SU-DHL-6 (cell line): ENCODE results near the gene CTDP1.
"Not testable (repeated sequence)": the region's sequence is repeated elsewhere in the genome, so short reads cannot be mapped to it uniquely, and the experiment has no call there.

Experiments
- H2AFZ ChIP-seq: fragments of 200-600 bp; sonication (generic); 2 replicates; pipeline ENCODE4 v1.6.1; 2014; ENCODE audit warnings: low read depth, mild to moderate bottlenecking, moderate library complexity, mixed read lengths, antibody characterized with exemption, low read length; ENCODE audit not compliant: severe bottlenecking
- H3F3A ChIP-seq: fragments of 200-600 bp; shearing (Covaris generic); 2 replicates; pipeline ENCODE4 v1.6.0; 2016; ENCODE audit warnings: antibody characterized with exemption, mild to moderate bottlenecking; ENCODE audit not compliant: insufficient read depth
- H3K27ac ChIP-seq: fragments of 200-600 bp; sonication (generic); 2 replicates; pipeline ENCODE4 v1.5.1; 2016; ENCODE audit warnings: low read depth, mild to moderate bottlenecking, low read length, moderate library complexity, mixed read lengths
- H3K27me3 ChIP-seq: fragments of 200-600 bp; sonication (generic), shearing (Covaris generic); 2 replicates; pipeline ENCODE4 v1.6.0; 2014; ENCODE audit warnings: mild to moderate bottlenecking, low read length
- H3K36me3 ChIP-seq: fragments of 200-600 bp; sonication (generic); 2 replicates; pipeline ENCODE4 v1.6.1; 2014; ENCODE audit warnings: mild to moderate bottlenecking, low read length, mixed read lengths
- H3K4me2 ChIP-seq: fragments of 300-600, 200-600 bp; shearing (Covaris generic), sonication (generic); 2 replicates; pipeline ENCODE4 v1.6.0; 2014; ENCODE audit warnings: low read length, low read depth, mild to moderate bottlenecking; ENCODE audit not compliant: poor library complexity, severe bottlenecking
- H3K4me3 ChIP-seq: fragments of 200-600 bp; sonication (generic); 2 replicates; pipeline ENCODE4 v1.5.1; 2014; ENCODE audit warnings: antibody characterized with exemption, low read length, mild to moderate bottlenecking, mixed read lengths; ENCODE audit not compliant: insufficient read depth, poor library complexity, severe bottlenecking
- H3K79me2 ChIP-seq: fragments of 200-600 bp; sonication (generic); 2 replicates; pipeline ENCODE4 v1.6.1; 2014; ENCODE audit warnings: mild to moderate bottlenecking, low read length, moderate library complexity; ENCODE audit not compliant: insufficient read depth
- H3K9ac ChIP-seq: fragments of 200-600 bp; sonication (generic); 2 replicates; pipeline ENCODE4 v1.7.0; 2014; ENCODE audit warnings: mild to moderate bottlenecking, low read length
- H3K9me2 ChIP-seq: fragments of 200-600 bp; sonication (generic); replicated peaks from 2 replicates; pipeline ENCODE4 v1.6.1; 2014; ENCODE audit warnings: low read length; ENCODE audit not compliant: insufficient read depth
- H3K9me3 ChIP-seq: fragments of 200-600 bp; sonication (generic); 2 replicates; pipeline ENCODE4 v1.6.1; 2014; ENCODE audit warnings: low read length, mixed read lengths; ENCODE audit not compliant: insufficient read depth
- H4K20me1 ChIP-seq: fragments of 200-600 bp; sonication (generic); 2 replicates; pipeline ENCODE4 v1.6.1; 2014; ENCODE audit warnings: low read depth, mild to moderate bottlenecking, antibody characterized with exemption, low read length, moderate library complexity, mixed read lengths
- EZH2phosphoT487 ChIP-seq: fragments of 200-600 bp; sonication (generic), shearing (Covaris generic); conservative IDR thresholded peaks from 2 replicates; pipeline ENCODE4 v1.6.1; 2018; ENCODE audit warnings: mild to moderate bottlenecking, antibody characterized with exemption, low read length, moderate library complexity, mixed read lengths
- TF ChIP-seq, protein P1 (sequence below): fragments of 200-600 bp; sonication (generic); IDR thresholded peaks from one replicate; pipeline ENCODE4 v1.5.1; 2017; ENCODE audit warnings: antibody characterized with exemption, mild to moderate bottlenecking, low read length, moderate library complexity; ENCODE audit not compliant: insufficient read depth, poor library complexity, severe bottlenecking

The CTDP1 gene

DNA sequence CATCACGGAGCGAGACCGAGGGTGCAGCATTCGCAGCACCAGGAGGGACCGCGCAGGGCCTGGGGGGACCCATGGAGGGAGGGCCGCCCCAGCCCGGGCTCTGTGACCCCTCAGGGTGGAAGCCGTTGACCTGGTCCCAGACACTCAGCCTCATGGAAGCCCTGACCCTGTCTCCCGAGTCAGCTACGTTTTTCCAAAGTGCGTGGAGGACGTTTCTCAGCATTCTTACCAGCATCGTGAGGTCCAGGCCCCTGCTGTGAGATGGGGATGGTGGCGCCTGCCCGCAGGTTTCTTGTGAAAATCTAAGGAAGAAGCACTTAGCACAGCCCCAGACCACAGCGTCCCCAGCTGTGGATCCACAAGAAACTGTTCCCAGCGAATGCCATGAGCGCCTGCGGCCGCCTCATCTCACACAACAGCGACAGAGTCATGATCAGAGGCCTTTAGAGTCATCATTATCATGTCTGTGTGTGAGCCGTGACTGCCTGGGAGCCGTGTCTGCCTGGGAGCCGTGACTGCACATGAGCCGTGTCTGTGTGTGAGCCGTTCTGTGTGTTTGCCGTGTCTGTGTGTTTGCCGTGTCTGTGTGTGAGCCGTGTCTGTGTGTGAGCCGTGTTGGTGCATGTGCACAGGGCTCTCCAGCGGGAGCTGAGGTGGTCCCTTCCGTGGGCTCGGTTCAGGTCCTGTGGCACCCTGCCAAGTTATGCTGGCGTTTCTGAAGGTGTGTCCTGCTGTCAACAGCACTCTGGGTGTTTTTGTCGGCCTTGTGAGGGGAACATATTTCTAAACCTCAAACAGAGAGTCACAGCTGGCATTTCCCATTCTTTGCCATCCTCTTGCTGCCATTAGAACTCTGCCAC lies 68.9 kb downstream of the CTDP1 start:
- Histone ChIP-seq H3K27me3 (no peaks in the 10 kb centered on the region), H3K9me2 (no peaks in the 10 kb centered on the region), H2AFZ (no peak overlapping the region), H3F3A (no peaks in the 10 kb centered on the region), H3K9me3 (no peaks in the 10 kb centered on the region), H3K36me3 (no peaks in the 10 kb centered on the region; the same call in 1 of the 2 replicates), H4K20me1 (no peaks in the 10 kb centered on the region), H3K9ac (no peak overlapping the region), H3K4me3 (no peak overlapping the region), H3K4me2 (no peak overlapping the region), H3K27ac (no peak overlapping the region), H3K79me2 (no peaks in the 10 kb centered on the region)
- TF ChIP-seq, protein P1, sequence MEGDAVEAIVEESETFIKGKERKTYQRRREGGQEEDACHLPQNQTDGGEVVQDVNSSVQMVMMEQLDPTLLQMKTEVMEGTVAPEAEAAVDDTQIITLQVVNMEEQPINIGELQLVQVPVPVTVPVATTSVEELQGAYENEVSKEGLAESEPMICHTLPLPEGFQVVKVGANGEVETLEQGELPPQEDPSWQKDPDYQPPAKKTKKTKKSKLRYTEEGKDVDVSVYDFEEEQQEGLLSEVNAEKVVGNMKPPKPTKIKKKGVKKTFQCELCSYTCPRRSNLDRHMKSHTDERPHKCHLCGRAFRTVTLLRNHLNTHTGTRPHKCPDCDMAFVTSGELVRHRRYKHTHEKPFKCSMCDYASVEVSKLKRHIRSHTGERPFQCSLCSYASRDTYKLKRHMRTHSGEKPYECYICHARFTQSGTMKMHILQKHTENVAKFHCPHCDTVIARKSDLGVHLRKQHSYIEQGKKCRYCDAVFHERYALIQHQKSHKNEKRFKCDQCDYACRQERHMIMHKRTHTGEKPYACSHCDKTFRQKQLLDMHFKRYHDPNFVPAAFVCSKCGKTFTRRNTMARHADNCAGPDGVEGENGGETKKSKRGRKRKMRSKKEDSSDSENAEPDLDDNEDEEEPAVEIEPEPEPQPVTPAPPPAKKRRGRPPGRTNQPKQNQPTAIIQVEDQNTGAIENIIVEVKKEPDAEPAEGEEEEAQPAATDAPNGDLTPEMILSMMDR = no peak
- no peak for TF ChIP-seq EZH2phosphoT487

DNA sequence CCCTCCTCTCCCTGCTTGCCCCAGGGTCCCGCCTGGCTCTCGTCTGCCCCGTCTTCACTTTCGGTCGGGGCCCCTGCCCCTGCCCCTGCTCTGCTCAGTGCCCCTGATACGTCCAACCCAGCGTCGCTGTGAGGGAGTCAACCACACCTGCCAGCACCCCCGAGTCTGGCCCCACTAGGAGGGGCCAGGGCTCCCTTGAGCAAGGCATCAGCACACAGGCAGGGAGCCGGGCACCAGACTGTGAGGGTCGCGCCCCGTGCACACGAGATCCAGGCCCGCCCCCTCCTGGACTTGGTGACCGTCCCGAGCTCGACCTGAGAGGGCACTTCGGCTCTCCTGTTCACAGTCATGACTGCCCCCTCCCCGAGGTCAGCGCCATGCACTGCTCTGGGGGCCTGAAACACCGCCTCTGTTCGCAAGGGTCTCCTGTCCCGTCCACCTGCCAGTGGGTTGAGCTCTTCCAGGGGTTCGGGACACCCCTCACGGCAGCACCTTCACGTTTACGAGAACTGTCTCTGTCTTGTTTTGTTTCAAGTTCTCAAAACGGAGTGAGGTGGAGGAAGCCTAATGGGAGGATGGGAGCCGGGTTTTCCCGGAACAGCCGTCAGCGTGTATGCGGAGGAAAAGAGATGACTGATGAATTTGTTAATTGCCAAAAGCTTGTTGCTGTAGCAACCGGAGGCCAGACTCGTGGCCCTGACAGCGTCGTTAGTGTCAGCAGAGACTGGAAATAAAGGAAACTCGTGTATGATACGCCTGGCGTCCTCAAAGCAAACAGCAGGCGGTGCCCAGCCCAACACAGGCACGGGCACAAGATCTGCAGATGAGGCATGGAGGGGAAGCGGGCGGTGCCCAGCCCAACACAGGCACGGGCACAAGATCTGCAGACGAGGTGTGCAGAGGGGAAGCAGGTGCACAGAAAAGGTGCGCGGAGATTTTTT lies 69.9 kb downstream of the CTDP1 start:
- H3K4me3 ChIP-seq = no peak overlapping the region
- no peak for TF ChIP-seq EZH2phosphoT487
- TF ChIP-seq, protein P1 = no peak
- no peaks in the 10 kb centered on the region for H3K79me2 ChIP-seq
- H3K27me3 ChIP-seq = no peaks in the 10 kb centered on the region
- no peaks in the 10 kb centered on the region for H4K20me1 ChIP-seq
- H3K27ac ChIP-seq = no peak overlapping the region
- no peak overlapping the region for H3K9ac ChIP-seq
- no peak overlapping the region for H2AFZ ChIP-seq
- H3K9me2 ChIP-seq = no peaks in the 10 kb centered on the region
- no peaks in the 10 kb centered on the region for H3K9me3 ChIP-seq
- no peaks in the 10 kb centered on the region; the same call in 1 of the 2 replicates for H3K36me3 ChIP-seq
- no peak overlapping the region for H3K4me2 ChIP-seq
- no peaks in the 10 kb centered on the region for H3F3A ChIP-seq

DNA sequence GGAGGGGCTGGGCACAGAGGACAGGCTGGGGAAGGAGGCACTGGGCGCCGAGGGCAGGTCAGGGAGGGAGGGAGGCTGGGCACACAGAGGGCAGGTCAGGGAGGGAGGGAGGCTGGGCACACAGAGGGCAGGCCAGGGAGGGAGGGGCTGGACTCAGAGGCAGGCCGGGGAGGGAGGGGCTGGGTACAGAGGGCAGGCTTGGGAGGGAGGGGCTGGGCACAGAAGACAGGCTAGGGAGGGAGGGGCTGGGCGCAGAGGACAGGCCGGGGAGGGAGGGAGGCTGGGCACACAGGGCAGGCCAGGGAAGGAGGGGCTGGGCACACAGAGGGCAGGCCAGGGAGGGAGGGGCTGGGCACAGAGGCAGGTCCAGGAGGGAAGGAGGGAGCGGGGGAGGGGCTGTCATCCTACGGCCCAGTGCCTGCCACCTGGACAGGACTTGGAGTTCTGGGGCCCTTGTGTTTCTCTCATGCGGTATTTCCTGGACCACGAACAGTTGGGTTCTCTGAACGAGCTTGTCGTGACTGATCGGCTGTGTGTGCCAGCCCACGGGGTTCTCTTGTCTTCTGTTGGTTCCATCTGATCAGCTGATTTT lies 71.5 kb downstream of the CTDP1 start:
- Histone ChIP-seq H3K9me2 (no peaks in the 10 kb centered on the region), H3K4me2 (no peak overlapping the region), H3F3A (no peaks in the 10 kb centered on the region), H3K9me3 (no peaks in the 10 kb centered on the region), H3K27ac (no peak overlapping the region), H3K27me3 (no peaks in the 10 kb centered on the region), H3K79me2 (no peaks in the 10 kb centered on the region), H3K9ac (no peak overlapping the region), H3K4me3 (no peak overlapping the region), H4K20me1 (no peaks in the 10 kb centered on the region), H3K36me3 (no peaks in the 10 kb centered on the region; the same call in 1 of the 2 replicates), H2AFZ (no peak overlapping the region)
- TF ChIP-seq, protein P1 = no peak
- no peak for TF ChIP-seq EZH2phosphoT487

DNA sequence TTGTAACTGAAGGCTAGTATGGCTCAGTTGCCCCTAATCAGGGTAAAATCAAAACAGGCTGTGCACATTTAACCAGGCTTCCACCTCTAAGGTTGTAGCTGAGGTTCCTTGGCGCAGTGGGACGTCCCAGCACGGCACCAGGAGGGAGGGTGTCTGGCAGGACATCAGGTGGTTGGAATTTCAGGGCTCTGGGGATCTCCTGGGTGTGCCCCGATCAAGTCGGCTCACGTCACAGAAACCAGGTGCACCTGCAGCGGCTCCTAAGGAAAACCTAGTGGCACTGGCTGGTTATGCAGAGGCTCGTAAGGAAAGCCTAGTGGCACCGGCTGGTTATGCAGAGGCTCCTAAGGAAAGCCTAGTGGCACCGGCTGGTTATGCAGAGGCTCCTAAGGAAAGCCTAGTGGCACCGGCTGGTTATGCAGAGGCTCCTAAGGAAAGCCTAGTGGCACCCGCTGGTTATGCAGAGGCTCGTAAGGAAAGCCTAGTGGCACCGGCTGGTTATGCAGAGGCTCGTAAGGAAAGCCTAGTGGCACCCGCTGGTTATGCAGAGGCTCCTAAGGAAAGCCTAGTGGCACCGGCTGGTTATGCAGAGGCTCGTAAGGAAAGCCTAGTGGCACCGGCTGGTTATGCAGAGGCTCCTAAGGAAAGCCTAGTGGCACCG lies 72.4 kb downstream of the CTDP1 start:
- H3F3A ChIP-seq, H4K20me1 ChIP-seq, H3K27ac ChIP-seq, H3K27me3 ChIP-seq, H3K79me2 ChIP-seq, H3K9ac ChIP-seq, H3K4me3 ChIP-seq, H3K9me3 ChIP-seq, H3K36me3 ChIP-seq, H3K9me2 ChIP-seq, H2AFZ ChIP-seq, H3K4me2 ChIP-seq: not testable (repeated sequence)

DNA sequence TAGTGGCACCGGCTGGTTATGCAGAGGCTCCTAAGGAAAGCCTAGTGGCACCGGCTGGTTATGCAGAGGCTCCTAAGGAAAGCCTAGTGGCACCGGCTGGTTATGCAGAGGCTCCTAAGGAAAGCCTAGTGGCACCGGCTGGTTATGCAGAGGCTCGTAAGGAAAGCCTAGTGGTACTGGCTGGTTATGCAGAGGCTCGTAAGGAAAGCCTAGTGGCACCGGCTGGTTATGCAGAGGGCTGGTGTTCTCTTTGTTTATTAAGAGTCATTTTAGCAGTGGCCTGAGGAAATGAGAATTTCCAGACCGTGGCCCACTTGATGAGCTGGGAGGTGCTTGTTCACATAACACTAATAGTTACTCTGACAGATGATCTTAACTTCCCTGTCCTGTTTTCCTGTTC lies 73.3 kb downstream of the CTDP1 start:
- not testable (repeated sequence) for H3K27me3 ChIP-seq

More for the DNA sequence above, 73.3 kb downstream of the CTDP1 start:
- not testable (repeated sequence) for H4K20me1 ChIP-seq, H3K9me2 ChIP-seq, H3K9me3 ChIP-seq, H3F3A ChIP-seq, H3K79me2 ChIP-seq, H3K36me3 ChIP-seq, H3K9ac ChIP-seq, H3K4me2 ChIP-seq, H2AFZ ChIP-seq, H3K27ac ChIP-seq, H3K4me3 ChIP-seq
